ENCODE data around the gene BCAM.
"Not testable (repeated sequence)": the region's sequence is repeated elsewhere in the genome, so short reads cannot be mapped to it uniquely, and the experiment has no call there.

The BCAM gene, protein sequence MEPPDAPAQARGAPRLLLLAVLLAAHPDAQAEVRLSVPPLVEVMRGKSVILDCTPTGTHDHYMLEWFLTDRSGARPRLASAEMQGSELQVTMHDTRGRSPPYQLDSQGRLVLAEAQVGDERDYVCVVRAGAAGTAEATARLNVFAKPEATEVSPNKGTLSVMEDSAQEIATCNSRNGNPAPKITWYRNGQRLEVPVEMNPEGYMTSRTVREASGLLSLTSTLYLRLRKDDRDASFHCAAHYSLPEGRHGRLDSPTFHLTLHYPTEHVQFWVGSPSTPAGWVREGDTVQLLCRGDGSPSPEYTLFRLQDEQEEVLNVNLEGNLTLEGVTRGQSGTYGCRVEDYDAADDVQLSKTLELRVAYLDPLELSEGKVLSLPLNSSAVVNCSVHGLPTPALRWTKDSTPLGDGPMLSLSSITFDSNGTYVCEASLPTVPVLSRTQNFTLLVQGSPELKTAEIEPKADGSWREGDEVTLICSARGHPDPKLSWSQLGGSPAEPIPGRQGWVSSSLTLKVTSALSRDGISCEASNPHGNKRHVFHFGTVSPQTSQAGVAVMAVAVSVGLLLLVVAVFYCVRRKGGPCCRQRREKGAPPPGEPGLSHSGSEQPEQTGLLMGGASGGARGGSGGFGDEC

GRCh38 chr19:44808463-44809371, at the start of gene BCAM:
Gene BCAM (plus strand): TSS chr19:44809103. CDS start chr19:44809125, 22 bp downstream.
- DNase-seq (ENCODE audit: low spot score): peak; percentile 54

DNA sequence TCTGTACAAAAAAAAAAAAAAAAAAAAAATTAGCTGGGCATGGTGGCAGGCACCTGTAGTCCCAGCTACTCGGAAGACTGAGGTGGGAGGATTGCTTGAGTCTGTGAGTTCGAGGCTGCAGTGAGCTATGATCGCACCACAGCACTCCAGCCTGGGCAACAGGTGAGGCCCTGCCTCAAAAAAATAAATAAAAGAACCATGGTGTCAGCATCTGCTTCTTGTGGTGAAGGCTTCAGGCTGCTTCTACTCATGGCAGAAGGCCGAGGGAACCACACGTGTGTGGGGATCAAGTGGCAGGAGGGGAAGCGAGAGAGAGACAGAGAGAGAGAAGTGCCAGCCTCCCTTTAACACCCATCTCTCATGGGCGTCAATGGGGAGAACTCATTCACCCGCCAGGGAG, 46.9 kb upstream of the BCAM start:
- DNase-seq (ENCODE audit: low spot score): no peak

DNA sequence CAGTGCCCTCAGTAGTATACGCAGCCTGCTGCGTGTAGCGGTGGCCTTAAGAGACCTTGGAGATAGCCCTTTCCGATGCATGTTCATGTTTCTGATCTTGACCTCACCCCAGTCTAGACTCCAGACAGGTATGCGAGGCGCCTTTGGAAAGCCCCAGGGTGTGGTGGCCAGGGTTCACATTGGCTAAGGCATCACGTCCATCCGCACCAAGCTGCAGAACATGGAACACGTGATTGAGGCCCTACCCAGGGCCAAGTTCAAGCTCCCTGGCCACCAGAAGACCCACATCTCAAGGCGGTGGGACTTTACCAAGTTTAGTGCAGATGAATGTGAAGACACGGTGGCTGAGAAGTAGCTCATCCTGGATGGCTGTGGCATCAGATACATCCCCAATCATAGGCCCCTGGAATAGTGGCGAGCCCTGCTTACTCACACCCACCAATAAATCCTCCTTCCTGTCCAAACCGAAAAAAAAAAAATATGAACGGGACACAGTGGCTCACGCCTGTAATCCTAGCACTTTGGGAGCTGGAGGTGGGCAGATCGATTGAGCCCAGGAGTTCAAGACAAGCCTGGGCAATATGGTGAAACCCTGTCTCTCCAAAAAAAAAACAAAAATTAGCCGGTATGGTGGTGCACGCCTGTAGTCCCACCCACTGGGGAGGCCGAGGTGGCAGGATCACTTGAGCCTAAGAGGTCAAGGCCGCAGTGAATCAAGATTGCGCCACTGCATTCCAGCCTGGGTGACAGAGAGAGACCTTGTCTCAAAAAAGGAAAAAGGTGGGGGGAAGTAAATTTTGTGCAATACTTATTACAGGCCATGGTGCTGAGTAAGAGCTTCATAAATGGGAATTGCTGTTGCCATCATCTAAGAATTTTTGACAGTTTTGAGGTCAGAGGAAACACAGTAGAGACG, 43.6 kb upstream of the BCAM start:
- no peak for DNase-seq (ENCODE audit: low spot score)

- no peak for DNase-seq (ENCODE audit: low spot score)
These were observed 43.0 kb upstream of the BCAM start for GRCh38 chr19:44765949-44766335.

DNA sequence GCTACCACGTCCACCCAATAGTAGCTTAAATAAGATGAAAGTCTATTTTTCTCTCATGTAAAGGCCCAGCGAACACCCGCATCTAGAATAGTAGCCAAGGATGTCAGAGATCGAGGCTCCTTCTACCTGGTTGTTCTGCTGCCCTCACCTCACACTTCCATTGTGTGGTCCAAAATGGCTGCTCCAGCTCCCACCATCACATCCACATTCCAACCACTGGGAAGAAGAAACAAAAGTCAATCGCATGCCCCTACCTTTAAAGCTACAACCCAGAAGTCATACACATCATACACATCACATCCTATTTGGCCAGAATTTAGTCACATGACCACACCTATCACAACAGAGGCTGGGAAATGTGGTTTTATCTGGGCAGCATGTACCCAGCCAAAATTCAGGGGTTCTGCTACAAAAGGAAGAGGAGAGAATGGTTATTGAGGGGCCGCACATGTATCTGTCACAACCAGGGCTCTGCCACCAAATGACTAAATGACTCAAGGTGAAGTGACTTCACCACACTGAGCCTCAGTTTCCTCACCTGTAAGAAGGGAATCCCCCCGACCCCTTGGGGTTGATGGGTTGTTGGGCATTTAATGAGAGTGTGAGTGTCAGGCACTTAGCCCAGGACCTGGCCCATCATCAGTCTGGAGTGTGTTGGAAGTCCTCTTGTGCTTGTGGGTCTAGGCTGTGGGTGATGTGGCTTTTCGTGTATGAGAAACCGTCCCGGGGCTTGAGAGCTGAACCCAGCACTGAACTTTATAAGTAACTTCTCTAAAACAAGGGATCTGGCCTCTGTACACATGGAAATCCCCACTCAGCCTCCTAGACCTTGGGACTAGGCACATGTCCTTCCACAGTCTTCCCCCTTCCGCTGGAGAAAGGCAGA, 41.4 kb upstream of the BCAM start:
- no peak for DNase-seq (ENCODE audit: low spot score)

- peak; percentile 99 for DNase-seq (ENCODE audit: low spot score)
These were observed 38.2 kb upstream of the BCAM start for GRCh38 chr19:44770550-44771257.

- not testable (repeated sequence) for DNase-seq (ENCODE audit: low spot score)
These were observed 36.8 kb upstream of the BCAM start for GRCh38 chr19:44772144-44772543.

DNA sequence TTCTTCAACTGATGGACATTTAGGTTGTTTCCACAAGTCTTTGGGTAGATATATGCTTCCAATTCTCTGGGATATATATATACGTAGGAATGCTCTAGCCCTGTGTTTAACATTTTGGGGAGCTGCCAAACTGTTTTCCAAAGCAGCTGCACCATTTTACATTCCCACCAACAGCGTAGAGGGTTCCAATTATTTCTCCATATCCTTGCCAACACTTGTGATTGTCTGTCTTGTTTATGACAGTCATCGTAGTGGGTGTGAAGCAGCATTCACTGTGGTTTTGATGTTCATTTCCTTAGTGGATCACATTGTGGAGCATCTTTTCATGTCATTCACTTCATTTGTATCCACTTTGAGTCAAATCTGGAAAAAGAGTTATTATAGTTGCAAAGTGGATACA, 35.9 kb upstream of the BCAM start:
- no peak for DNase-seq (ENCODE audit: low spot score)

GRCh38 chr19:44775676-44776240, 33.1 kb upstream of the BCAM start:
- DNase-seq (ENCODE audit: low spot score): no peak

DNA sequence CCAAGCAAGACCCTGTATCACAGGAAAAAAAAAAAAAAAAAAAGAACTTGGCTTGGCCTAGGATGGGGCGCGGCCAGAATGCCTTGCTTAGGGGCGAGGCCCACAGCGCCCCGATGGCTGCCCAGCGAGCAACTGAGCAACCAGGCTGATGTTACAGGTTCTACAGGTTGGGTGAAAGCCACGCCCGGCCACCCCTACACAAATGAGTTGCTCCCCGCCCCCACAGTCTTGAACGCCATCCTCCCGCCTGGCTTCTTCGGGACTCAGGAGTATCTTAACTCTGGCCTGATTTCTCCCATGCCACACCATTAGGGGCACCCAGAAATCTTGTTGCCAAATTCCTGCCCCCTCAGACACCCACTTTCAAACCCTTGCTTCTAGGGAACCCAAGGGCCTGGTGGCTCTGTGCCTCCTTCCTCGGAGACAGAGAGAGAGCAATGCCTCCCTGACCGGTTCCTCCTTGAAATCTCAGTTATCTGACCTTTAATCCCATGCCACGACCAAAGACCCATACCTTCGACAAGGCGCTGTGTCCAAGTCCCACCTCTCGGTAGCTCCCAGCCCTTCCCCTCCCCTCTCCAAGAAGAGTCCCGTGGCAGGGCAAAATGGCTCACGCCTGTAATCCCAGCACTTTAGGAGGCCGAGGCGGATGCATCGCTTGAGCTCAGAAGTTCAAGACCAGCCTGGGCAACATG, 32.4 kb upstream of the BCAM start:
- DNase-seq (ENCODE audit: low spot score): no peak

- DNase-seq (ENCODE audit: low spot score): no peak
These were observed 31.1 kb upstream of the BCAM start, which contains the start of gene CBLC for GRCh38 chr19:44777715-44778347. Gene CBLC (plus strand): TSS chr19:44777890. CDS start chr19:44777932, 42 bp downstream.

DNA sequence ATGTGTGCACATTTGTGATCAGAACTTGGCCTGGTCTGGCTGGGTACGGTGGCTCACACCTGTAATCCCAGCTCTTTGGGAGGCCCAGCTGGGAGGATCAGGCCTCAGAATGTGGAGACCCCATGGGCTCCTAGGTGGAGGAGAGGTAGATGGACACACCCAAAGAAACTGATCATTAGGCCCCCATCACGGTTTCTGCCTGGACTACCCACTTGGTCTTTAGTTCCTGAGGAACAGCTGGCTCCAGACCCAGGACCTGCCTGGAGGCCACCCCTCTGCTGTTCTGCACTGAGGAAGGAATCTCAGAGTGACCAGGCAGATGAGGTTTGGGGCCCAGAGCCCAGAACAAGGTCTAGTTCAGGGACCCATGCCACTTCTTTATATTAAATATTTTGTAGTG, 29.8 kb upstream of the BCAM start:
- no peak for DNase-seq (ENCODE audit: low spot score)

- DNase-seq (ENCODE audit: low spot score): not testable (repeated sequence)
These were observed 27.2 kb upstream of the BCAM start for GRCh38 chr19:44781694-44782093.

DNA sequence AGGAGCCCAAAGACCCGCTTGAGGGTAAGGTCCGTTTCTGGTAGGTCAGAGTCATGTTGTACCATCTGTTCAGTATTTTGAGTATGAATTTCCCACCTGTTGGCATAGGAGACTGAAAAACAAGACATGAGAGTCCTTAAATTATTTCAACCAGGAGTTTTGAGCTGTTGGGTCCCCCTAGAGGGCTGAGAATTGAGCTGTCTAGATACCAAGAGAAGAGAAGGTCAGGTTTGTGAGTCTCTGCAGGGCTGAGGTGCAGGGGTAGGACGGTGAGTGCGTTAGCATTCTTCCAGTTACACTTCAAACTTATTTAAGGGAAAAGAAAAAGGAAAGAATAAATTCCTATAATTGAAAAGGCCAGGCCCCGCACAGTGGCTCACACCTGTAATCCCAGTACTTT, 26.2 kb upstream of the BCAM start:
- no peak for DNase-seq (ENCODE audit: low spot score)

GRCh38 chr19:44783545-44783944, 25.4 kb upstream of the BCAM start:
- no peak for DNase-seq (ENCODE audit: low spot score)

DNA sequence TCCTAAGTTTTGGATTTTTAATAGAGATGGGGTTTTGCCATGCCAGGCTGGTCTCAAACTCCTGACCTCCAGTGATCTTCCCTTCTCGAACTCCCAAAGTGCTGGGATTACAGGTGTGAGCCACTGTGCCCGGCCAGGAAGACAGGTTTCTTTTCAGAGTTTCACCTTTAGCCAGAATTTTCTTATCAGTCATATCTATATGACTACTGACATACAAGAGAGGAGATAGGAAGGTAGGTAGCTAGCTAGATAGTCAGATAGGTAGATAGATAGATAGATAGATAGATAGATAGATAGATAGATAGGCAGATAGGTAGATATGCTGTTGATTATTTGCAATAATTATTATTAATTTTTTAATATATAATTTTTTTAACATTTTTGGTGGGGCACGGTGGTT, 23.6 kb upstream of the BCAM start:
- no peak for DNase-seq (ENCODE audit: low spot score)

DNA sequence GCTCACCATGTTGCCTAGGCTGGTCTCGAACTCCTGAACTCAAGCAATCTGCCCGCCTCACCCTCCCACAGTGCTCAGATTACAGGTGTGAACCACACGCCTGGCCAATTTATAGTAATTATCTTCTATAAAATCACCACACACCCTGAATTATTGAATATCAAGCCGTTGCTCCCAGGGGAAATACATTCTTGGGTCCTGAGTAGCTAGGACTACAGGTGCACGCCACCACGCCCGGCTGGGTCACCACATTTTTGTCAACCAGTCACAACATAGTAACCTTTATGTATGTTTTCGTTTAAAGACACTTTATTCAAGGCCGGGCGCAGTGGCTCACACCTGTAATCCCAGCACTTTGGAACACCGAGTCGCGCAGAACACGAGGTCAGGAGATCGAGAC, 22.9 kb upstream of the BCAM start:
- DNase-seq (ENCODE audit: low spot score): no peak

- no peak for DNase-seq (ENCODE audit: low spot score)
These were observed 19.9 kb upstream of the BCAM start for GRCh38 chr19:44788971-44789370.
